ENCODE measurements around the gene RGS8.

- TF ChIP-seq CTCF (conservative IDR thresholded peaks at IDR 0.05) = no peak
- TF ChIP-seq ZFX (IDR thresholded peaks at IDR 0.05) = no peak
These were observed 20.3 kb upstream of the RGS8 start for GRCh38 chr1:182704677-182705076.
